Measurements from ENCODE around the gene CFAP119.

The CFAP119 gene

DNA sequence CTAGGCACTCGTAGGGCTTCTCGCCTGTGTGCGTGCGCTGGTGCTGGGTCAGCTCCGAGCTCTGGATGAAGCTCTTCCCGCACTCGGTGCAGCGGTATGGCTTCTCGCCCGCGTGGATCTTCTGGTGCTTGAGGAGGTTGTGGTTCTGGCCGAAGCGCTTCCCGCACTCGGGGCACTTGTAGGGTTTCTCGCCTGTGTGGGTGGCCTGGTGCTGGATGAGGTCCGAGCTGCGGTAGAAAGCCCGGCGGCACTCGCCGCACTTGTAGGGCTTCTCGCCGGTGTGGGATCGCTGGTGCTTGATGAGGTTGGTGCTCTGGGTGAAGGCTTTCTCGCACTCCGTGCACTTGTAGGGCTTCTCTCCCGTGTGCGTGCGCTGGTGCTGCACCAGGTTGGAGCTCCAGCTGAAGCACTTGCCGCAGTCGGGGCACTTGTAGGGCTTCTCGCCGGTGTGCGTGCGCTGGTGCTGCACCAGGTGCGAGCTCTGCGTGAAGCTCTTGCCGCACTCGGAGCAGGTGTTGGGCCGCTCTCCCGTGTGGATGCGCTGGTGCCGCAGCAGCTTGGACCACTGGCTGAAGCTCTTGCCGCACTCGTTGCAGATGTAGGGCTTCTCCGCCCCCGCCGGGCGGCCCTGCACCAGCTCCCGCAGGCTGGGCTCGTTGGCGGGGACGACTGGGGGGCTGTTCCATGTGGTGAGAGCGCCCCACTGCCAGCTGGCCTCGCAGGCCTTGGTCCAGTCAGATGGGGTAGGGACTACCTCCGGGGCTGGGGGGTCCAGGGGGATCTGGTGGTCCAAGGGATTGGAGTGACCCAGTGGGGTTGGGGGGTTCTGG, 21.6 kb upstream of the CFAP119 start:
- Histone ChIP-seq H3K27ac (replicated peaks) (no peak overlapping the region), H3K27me3 (ENCODE audit: insufficient read depth, poor library complexity, severe bottlenecking) (no peaks in the 10 kb centered on the region), H3K4me3 (replicated peaks; ENCODE audit: insufficient read depth, low read length) (no peak overlapping the region)
- no peak for TF ChIP-seq POLR2AphosphoS5 (IDR thresholded peaks at IDR 0.05; ENCODE audit: low read depth)
- no peak for TF ChIP-seq GABPA (IDR thresholded peaks at IDR 0.05; ENCODE audit: low read depth)
- no peak for TF ChIP-seq SPI1 (IDR thresholded peaks at IDR 0.05; ENCODE audit: borderline replicate concordance, low read depth)
- TF ChIP-seq CTCF (IDR thresholded peaks at IDR 0.05; ENCODE audit: insufficient read depth, low read length) = no peak
- no peak for TF ChIP-seq REST (IDR thresholded peaks at IDR 0.05; ENCODE audit: insufficient replicate concordance, low read depth)
- no peak for DNase-seq (ENCODE audit: low read depth in 1 of 2, low spot score in 1 of 2)

DNA sequence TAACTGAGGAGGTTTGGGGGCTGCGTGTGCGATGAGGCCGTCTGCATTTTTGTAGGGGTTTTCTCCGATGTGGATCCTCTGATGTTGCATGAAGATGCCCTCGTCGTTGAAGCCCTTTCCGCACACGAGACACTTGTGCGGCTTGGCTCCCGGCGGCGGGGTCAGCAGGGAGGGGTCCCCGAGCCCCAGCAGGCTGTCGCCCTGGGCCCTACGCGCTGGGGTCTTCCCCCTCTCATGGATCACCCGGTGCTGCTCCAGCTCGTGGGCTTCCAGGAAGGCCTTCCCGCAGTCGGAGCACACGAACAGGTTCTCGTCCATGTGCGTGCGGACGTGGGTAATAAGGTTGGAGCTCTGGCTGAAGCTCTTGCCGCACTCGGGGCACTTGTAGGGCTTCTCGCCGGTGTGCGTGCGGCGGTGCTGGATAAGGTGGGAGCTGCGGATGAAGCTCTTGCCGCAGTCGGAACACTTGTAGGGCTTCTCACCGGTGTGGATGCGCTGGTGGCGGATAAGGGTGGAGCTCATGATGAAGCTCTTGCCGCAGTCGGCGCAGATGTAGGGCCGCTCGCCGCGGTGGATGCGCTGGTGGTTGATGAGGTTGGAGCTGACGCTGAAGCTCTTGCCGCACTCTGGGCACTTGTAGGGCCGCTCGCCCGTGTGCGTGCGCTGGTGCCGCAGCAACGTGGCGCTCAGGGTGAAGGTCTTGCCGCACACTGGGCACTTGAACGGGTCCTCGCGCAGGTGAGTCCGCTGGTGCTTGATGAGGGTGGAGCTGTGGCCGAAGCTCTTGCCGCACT, 20.8 kb upstream of the CFAP119 start:
- Histone ChIP-seq H3K27ac (replicated peaks) (no peak overlapping the region), H3K27me3 (ENCODE audit: insufficient read depth, poor library complexity, severe bottlenecking) (no peaks in the 10 kb centered on the region), H3K4me3 (replicated peaks; ENCODE audit: insufficient read depth, low read length) (no peak overlapping the region)
- DNase-seq (ENCODE audit: low read depth in 1 of 2, low spot score in 1 of 2) = no peak
- TF ChIP-seq GABPA (IDR thresholded peaks at IDR 0.05; ENCODE audit: low read depth) = no peak
- no peak for TF ChIP-seq REST (IDR thresholded peaks at IDR 0.05; ENCODE audit: insufficient replicate concordance, low read depth)
- no peak for TF ChIP-seq SPI1 (IDR thresholded peaks at IDR 0.05; ENCODE audit: borderline replicate concordance, low read depth)
- TF ChIP-seq POLR2AphosphoS5 (IDR thresholded peaks at IDR 0.05; ENCODE audit: low read depth) = no peak
- TF ChIP-seq CTCF (IDR thresholded peaks at IDR 0.05; ENCODE audit: insufficient read depth, low read length) = no peak

DNA sequence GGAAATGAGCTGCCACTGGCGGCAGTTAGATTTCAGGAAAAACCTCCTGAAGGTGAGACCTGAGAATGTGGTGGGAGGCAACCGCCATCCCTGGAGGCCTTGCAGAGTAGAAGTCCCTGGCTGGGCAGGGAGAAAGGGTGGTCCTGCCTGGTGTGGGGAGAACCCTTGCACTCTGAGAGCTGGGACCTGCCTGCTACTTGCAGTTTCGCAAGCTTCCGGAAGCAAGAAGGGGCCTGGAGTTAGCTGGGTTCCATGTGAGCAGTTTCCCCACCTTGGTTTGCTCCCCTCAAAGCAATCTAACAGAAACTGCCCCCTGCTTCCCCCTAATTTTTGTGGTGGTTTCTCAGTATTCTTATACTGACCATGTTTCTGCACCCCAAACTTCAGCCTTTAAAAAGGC, 18.7 kb upstream of the CFAP119 start:
- Histone ChIP-seq H3K27me3 (ENCODE audit: insufficient read depth, poor library complexity, severe bottlenecking) (no peaks in the 10 kb centered on the region), H3K27ac (replicated peaks) (peak overlapping the region; percentile 79), H3K4me3 (replicated peaks; ENCODE audit: insufficient read depth, low read length) (no peak overlapping the region)
- DNase-seq (ENCODE audit: low read depth in 1 of 2, low spot score in 1 of 2) = peak in 1 of 2 experiments; percentile 67
- TF ChIP-seq POLR2AphosphoS5 (IDR thresholded peaks at IDR 0.05; ENCODE audit: low read depth) (0 out of 2 replicates have a peak, but pooled peaks have one; percentile 14), GABPA (IDR thresholded peaks at IDR 0.05; ENCODE audit: low read depth) (no peak), CTCF (IDR thresholded peaks at IDR 0.05; ENCODE audit: insufficient read depth, low read length) (no peak), SPI1 (IDR thresholded peaks at IDR 0.05; ENCODE audit: borderline replicate concordance, low read depth) (peak; percentile 32; the same call in 1 of the 2 replicates), REST (IDR thresholded peaks at IDR 0.05; ENCODE audit: insufficient replicate concordance, low read depth) (no peak)

All from HL-60 (cell line).